CD14-positive monocyte (primary cell): ENCODE data around the gene CDK4. TPM values are rescaled to one million over a fixed set of nuclear protein-coding genes. Genes with fewer than 3 reads are reported as not detected.

Experiments
- DNase-seq, 3 donors: peaks; one replicate each; pipeline ENCODE4 v3.0.0-alpha.2; 2011 to 2022
- H2AFZ ChIP-seq: 2 replicates; pipeline ENCODE4 v1.6.0; 2012; ENCODE audit warnings: mild to moderate bottlenecking, low read depth, low read length, inconsistent platforms; ENCODE audit not compliant: insufficient read depth, poor library complexity, severe bottlenecking
- H3K27ac ChIP-seq, 2 donors: 1 replicate in 1 of 2; 2 replicates in 1 of 2; pipeline ENCODE4 v1.5.1; 2012 to 2013; ENCODE audit warnings: low read length in 2 of 2, control low read depth in 1 of 2, inconsistent platforms in 1 of 2, low read depth in 1 of 2, mild to moderate bottlenecking in 1 of 2
- H3K27me3 ChIP-seq, 2 donors: one replicate each; pipeline versions ENCODE4 v1.6.0 to v1.6.1; 2011 to 2013; ENCODE audit warnings: low read length in 2 of 2; ENCODE audit not compliant: control insufficient read depth in 2 of 2, insufficient read depth in 2 of 2
- H3K36me3 ChIP-seq, 2 donors: replicated peaks in 1 of 2; 1 replicate in 1 of 2; 2 replicates in 1 of 2; pipeline versions ENCODE4 v1.5.1 to v1.6.1; 2012 to 2013; ENCODE audit warnings: low read length in 2 of 2, control low read depth in 1 of 2, inconsistent platforms in 1 of 2, mild to moderate bottlenecking in 1 of 2; ENCODE audit not compliant: insufficient read depth in 2 of 2, control insufficient read depth in 1 of 2
- H3K4me1 ChIP-seq, 2 donors: 1 replicate in 1 of 2; 2 replicates in 1 of 2; pipeline versions ENCODE4 v1.5.1 to v1.6.1; 2012 to 2013; ENCODE audit warnings: low read length in 2 of 2, control low read depth in 1 of 2, inconsistent platforms in 1 of 2, mild to moderate bottlenecking in 1 of 2, moderate library complexity in 1 of 2; ENCODE audit not compliant: insufficient read depth in 2 of 2, control insufficient read depth in 1 of 2
- H3K4me2 ChIP-seq: replicated peaks from 2 replicates; pipeline ENCODE3; 2012; ENCODE audit warnings: low read length, moderate library complexity, mild to moderate bottlenecking; ENCODE audit not compliant: poor library complexity, severe bottlenecking; ENCODE audit errors: extremely low read depth
- H3K4me3 ChIP-seq, 3 experiments: fragments of 200-600 bp in 1 of 3; sonication (generic) in 1 of 3; replicated peaks in 1 of 3; 1 replicate in 2 of 3; 2 replicates in 1 of 3; pipeline ENCODE4 v1.5.1; 2011 to 2013; ENCODE audit warnings: low read length in 3 of 3, mild to moderate bottlenecking in 3 of 3, control low read depth in 2 of 3, low read depth in 2 of 3, inconsistent platforms in 1 of 3, moderate library complexity in 1 of 3
- H3K79me2 ChIP-seq: 2 replicates; pipeline ENCODE4 v1.6.0; 2012; ENCODE audit warnings: mild to moderate bottlenecking, control low read depth, inconsistent platforms, low read length, moderate library complexity; ENCODE audit not compliant: insufficient read depth
- H3K9ac ChIP-seq: 2 replicates; pipeline ENCODE4 v1.6.0; 2017; ENCODE audit warnings: low read length, mild to moderate bottlenecking; ENCODE audit not compliant: insufficient read depth, poor library complexity, severe bottlenecking
- H3K9me3 ChIP-seq, 2 donors: replicated peaks in 1 of 2; 1 replicate in 1 of 2; 2 replicates in 1 of 2; pipeline versions ENCODE4 v1.5.1 to v1.6.1; 2012 to 2013; ENCODE audit warnings: low read length in 2 of 2, control low read depth in 1 of 2; ENCODE audit not compliant: control insufficient read depth in 1 of 2, insufficient read depth in 1 of 2
- H4K20me1 ChIP-seq: 2 replicates; pipeline ENCODE4 v1.6.0; 2012; ENCODE audit warnings: mild to moderate bottlenecking, low read length, control low read depth, moderate library complexity; ENCODE audit not compliant: insufficient read depth
- H3K27ac Mint-ChIP-seq, 7 donors: one replicate each; pipeline ENCODE4 v1.8.0; 2020; ENCODE audit warnings: mild to moderate bottlenecking in 7 of 7, mixed read lengths in 7 of 7, moderate library complexity in 6 of 7, inconsistent platforms in 2 of 7
- H3K27me3 Mint-ChIP-seq, 3 donors: one replicate each; pipeline ENCODE4 v1.8.0; 2021 to 2022; ENCODE audit warnings: low read depth in 3 of 3, mild to moderate bottlenecking in 3 of 3, mixed read lengths in 3 of 3, moderate library complexity in 3 of 3, inconsistent platforms in 1 of 3
- H3K36me3 Mint-ChIP-seq, 2 donors: one replicate each; pipeline ENCODE4 v1.8.0; 2020; ENCODE audit warnings: mixed read lengths in 2 of 2, inconsistent platforms in 1 of 2, mild to moderate bottlenecking in 1 of 2
- H3K4me1 Mint-ChIP-seq: one replicate; pipeline ENCODE4 v1.8.0; 2020; ENCODE audit warnings: mild to moderate bottlenecking, mixed read lengths
- H3K4me3 Mint-ChIP-seq, 2 donors: one replicate each; pipeline ENCODE4 v1.8.0; 2020; ENCODE audit warnings: mild to moderate bottlenecking in 2 of 2, mixed read lengths in 2 of 2, moderate library complexity in 1 of 2
- H3K9me3 Mint-ChIP-seq, 7 donors: one replicate each; pipeline ENCODE4 v1.8.0; 2020 to 2022; ENCODE audit warnings: mixed read lengths in 7 of 7, mild to moderate bottlenecking in 6 of 7, moderate library complexity in 6 of 7, inconsistent platforms in 2 of 7
- CTCF ChIP-seq: fragments of 200-600 bp; IDR thresholded peaks from one replicate; pipeline ENCODE4 v1.8.0; 2022; ENCODE audit warnings: antibody characterized with exemption, mild to moderate bottlenecking
- WGBS: methylation state at CpG from one replicate; pipeline ENCODE4 v1.1.5; 2013; ENCODE audit warnings: missing lambda C conversion rate; ENCODE audit not compliant: insufficient coverage; 5-methylcytosine and 5-hydroxymethylcytosine counted together
- intact Hi-C, 2 donors: fragments of 100-400 bp; cut with micrococcal nuclease; formaldehyde crosslinking; loops; one replicate each; pipeline versions ENCODE4 v1.15.0 to v1.15.1; 2023
- polyA plus RNA-seq, 3 donors: library from polyadenylated mRNA; depleted of rRNA in 1 of 3; unstranded in 2 of 3; stranded (reverse) in 1 of 3; fragments of 300-500 nt in 2 of 3; fragments of >200 nt in 1 of 3; fragmentation: Illumina TruSeq in 2 of 3; gene quantifications; 1 replicate in 2 of 3; 2 replicates in 1 of 3; pipeline ENCODE4 v1.2.3, GENCODE V29; 2012 to 2021

CDK4 gene
- polyA plus RNA-seq, 3 donors = 26.2 to 38.4 (median 27.4) TPM

- Histone ChIP-seq H2AFZ (no peak within 1 kb of the TSS), H3K4me3 (no peak within 1 kb of the TSS), H3K36me3 (peaks cover 13 to 23% of the 10 kb centered on the region in 2 donors), H3K9me3 (no peaks in the 10 kb centered on the region), H4K20me1 (no peaks in the 10 kb centered on the region), H3K79me2 (peaks cover 26% of the 10 kb centered on the region), H3K27ac (no peak within 1 kb of the TSS), H3K4me1 (peaks cover 25 to 29% of the 10 kb centered on the region in 2 donors), H3K4me2 (no peak within 1 kb of the TSS), H3K27me3 (no peaks in the 10 kb centered on the region), H3K9ac (no peak within 1 kb of the TSS)
- Mint-ChIP-seq H3K27me3 (no peaks in the 10 kb centered on the region), H3K9me3 (no peaks in the 10 kb centered on the region), H3K27ac (peak within 1 kb of the TSS in 1 of 7 donors; percentile 62), H3K36me3 (peaks cover 19 to 26% of the 10 kb centered on the region in 2 donors), H3K4me1 (peaks cover 35% of the 10 kb centered on the region), H3K4me3 (no peak within 1 kb of the TSS)
- WGBS = 80% methylated on average over 13 of the region's 36 CpGs
- intact Hi-C loops = no loop called here
- DNase-seq = no peak
- no peak for TF ChIP-seq CTCF
These were observed 13.4 kb downstream of the CDK4 start, which contains the start of gene AGAP2 for GRCh38 chr12:57738661-57739237. Gene AGAP2, minus strand, starts transcription at chr12:57738742. Its CDS starts 496 bp downstream, at chr12:57738246.

GRCh38 chr12:57737467-57738460, 14.3 kb downstream of the CDK4 start:
- Histone ChIP-seq H3K4me2 (no peak overlapping the region), H3K4me1 (peaks cover 25 to 29% of the 10 kb centered on the region in 2 donors), H4K20me1 (no peaks in the 10 kb centered on the region), H3K27ac (no peak overlapping the region), H3K79me2 (peaks cover 26% of the 10 kb centered on the region), H3K9ac (no peak overlapping the region), H2AFZ (no peak overlapping the region), H3K4me3 (no peak overlapping the region), H3K36me3 (peaks cover 23 to 33% of the 10 kb centered on the region in 2 donors), H3K9me3 (no peaks in the 10 kb centered on the region), H3K27me3 (no peaks in the 10 kb centered on the region)
- H3K36me3 Mint-ChIP-seq = peaks cover 29 to 35% of the 10 kb centered on the region in 2 donors
- no peak overlapping the region for H3K4me3 Mint-ChIP-seq
- H3K27me3 Mint-ChIP-seq = no peaks in the 10 kb centered on the region
- no peak for TF ChIP-seq CTCF
- intact Hi-C loops = no loop called here
- 94% methylated on average over 62 of the region's 110 CpGs for WGBS
- H3K27ac Mint-ChIP-seq = no peak overlapping the region
- DNase-seq = no peak
- H3K9me3 Mint-ChIP-seq = no peaks in the 10 kb centered on the region
- peaks cover 34% of the 10 kb centered on the region for H3K4me1 Mint-ChIP-seq
